WTC11 (cell line): Measurements from ENCODE around the gene GNB2. TPM values are rescaled to one million over a fixed set of nuclear protein-coding genes. Genes with fewer than 3 reads are reported as not detected.

Experiments used
- ATAC-seq: fragments of 200-7000 bp; cut with Tn5 transposase; 2 replicates; pipeline ENCODE4 v1.10.0; 2021; ENCODE audit warnings: mild to moderate bottlenecking, moderate library complexity
- CTCF ChIA-PET: fragments of 300-600 bp; sonication (Branson Sonifier 250); formaldehyde crosslinking; loops from one replicate; lab custom pipeline; 2021; ENCODE audit warnings: antibody characterized with exemption; lab: Charles Lee
- POLR2A ChIA-PET: fragments of 350-600 bp; sonication (Branson Sonifier 250); formaldehyde crosslinking; loops from one replicate; lab custom pipeline; 2021; ENCODE audit warnings: antibody characterized with exemption; lab: Charles Lee
- DNase-seq: peaks from one replicate; pipeline ENCODE4 v3.0.0; 2021; ENCODE audit warnings: low spot score
- H3K27ac Mint-ChIP-seq: 2 replicates; pipeline ENCODE4 v1.8.0; 2021; ENCODE audit warnings: mixed read lengths
- H3K27me3 Mint-ChIP-seq: 2 replicates; pipeline ENCODE4 v1.8.0; 2021; ENCODE audit warnings: low read depth, mild to moderate bottlenecking, moderate library complexity, mixed read lengths
- H3K36me3 Mint-ChIP-seq: 2 replicates; pipeline ENCODE4 v1.8.0; 2021; ENCODE audit warnings: mixed read lengths
- H3K4me1 Mint-ChIP-seq: 2 replicates; pipeline ENCODE4 v1.8.0; 2022; ENCODE audit warnings: mixed read lengths
- H3K4me3 Mint-ChIP-seq: 2 replicates; pipeline ENCODE4 v1.8.0; 2021; ENCODE audit warnings: mild to moderate bottlenecking, moderate library complexity, mixed read lengths
- H3K9me3 Mint-ChIP-seq: 2 replicates; pipeline ENCODE4 v1.8.0; 2021; ENCODE audit warnings: mixed read lengths
- ARID4B ChIP-seq: sonication (generic); formaldehyde crosslinking; IDR thresholded peaks from 2 replicates; pipeline ENCODE4 v1.8.0; 2023; ENCODE audit warnings: missing genetic modification reagents, mild to moderate bottlenecking, borderline replicate concordance
- ATF1 ChIP-seq: sonication (generic); formaldehyde crosslinking; IDR thresholded peaks from 2 replicates; pipeline ENCODE4 v1.8.1; 2023; ENCODE audit warnings: mild to moderate bottlenecking, moderate library complexity, missing genetic modification reagents
- E2F4 ChIP-seq: sonication (generic); formaldehyde crosslinking; IDR thresholded peaks from 2 replicates; pipeline ENCODE4 v1.8.1; 2022; ENCODE audit warnings: low read depth, mild to moderate bottlenecking, moderate library complexity, missing genetic modification reagents, borderline replicate concordance
- EMX1 ChIP-seq: fragments of 250-450 bp; sonication (Bioruptor Pico); IDR thresholded peaks from 2 replicates; pipeline ENCODE4 v1.8.0; 2021; ENCODE audit warnings: mild to moderate bottlenecking
- ERG ChIP-seq: fragments of 250-450 bp; sonication (Bioruptor Pico); IDR thresholded peaks from 2 replicates; pipeline ENCODE4 v1.8.0; 2021; ENCODE audit warnings: mild to moderate bottlenecking
- ESRRA ChIP-seq: sonication (generic); formaldehyde crosslinking; IDR thresholded peaks from 2 replicates; pipeline ENCODE4 v1.8.1; 2022; ENCODE audit warnings: mild to moderate bottlenecking, missing genetic modification reagents, borderline replicate concordance
- FOXJ3 ChIP-seq: sonication (generic); formaldehyde crosslinking; IDR thresholded peaks from 2 replicates; pipeline ENCODE4 v1.9.0; 2021; ENCODE audit warnings: missing genetic modification reagents, mild to moderate bottlenecking, borderline replicate concordance
- JUN ChIP-seq: sonication (generic); formaldehyde crosslinking; IDR thresholded peaks from 2 replicates; pipeline ENCODE4 v1.8.0; 2023; ENCODE audit warnings: mild to moderate bottlenecking, missing genetic modification reagents
- MAX ChIP-seq: sonication (generic); formaldehyde crosslinking; IDR thresholded peaks from 2 replicates; pipeline ENCODE4 v1.8.0; 2022; ENCODE audit warnings: mild to moderate bottlenecking, missing genetic modification reagents
- NR3C1 ChIP-seq: sonication (generic); formaldehyde crosslinking; conservative IDR thresholded peaks from 2 replicates; pipeline ENCODE4 v1.8.1; 2023; ENCODE audit warnings: low read depth, mild to moderate bottlenecking, missing genetic modification reagents
- PRDM15 ChIP-seq: sonication (generic); formaldehyde crosslinking; IDR thresholded peaks from 2 replicates; pipeline ENCODE4 v1.8.0; 2022; ENCODE audit warnings: missing genetic modification reagents
- RORB ChIP-seq: fragments of 250-450 bp; sonication (Bioruptor Pico); IDR thresholded peaks from 2 replicates; pipeline ENCODE4 v1.9.0; 2021; ENCODE audit warnings: mild to moderate bottlenecking
- SOX15 ChIP-seq: fragments of 250-450 bp; sonication (Bioruptor Pico); IDR thresholded peaks from 2 replicates; pipeline ENCODE4 v1.9.0; 2021; ENCODE audit warnings: mild to moderate bottlenecking
- SP1 ChIP-seq: sonication (generic); formaldehyde crosslinking; conservative IDR thresholded peaks from 2 replicates; pipeline ENCODE4 v1.8.1; 2022; ENCODE audit warnings: missing genetic modification reagents
- TEAD1 ChIP-seq: sonication (generic); formaldehyde crosslinking; IDR thresholded peaks from 2 replicates; pipeline ENCODE4 v1.8.0; 2022; ENCODE audit warnings: mild to moderate bottlenecking, missing genetic modification reagents
- total RNA-seq: library from RNA; stranded (reverse); gene quantifications from 3 replicates; pipeline ENCODE4 v1.2.3, GENCODE V29; 2021
- TF ChIP-seq, protein P1 (sequence below): fragments of 250-450 bp; sonication (Bioruptor Pico); IDR thresholded peaks from 2 replicates; pipeline ENCODE4 v1.9.0; 2021; ENCODE audit warnings: mild to moderate bottlenecking
- TF ChIP-seq, protein P2 (sequence below): fragments of 250-450 bp; sonication (Bioruptor Pico); IDR thresholded peaks from 2 replicates; pipeline ENCODE4 v2.1.2; 2022; ENCODE audit warnings: mild to moderate bottlenecking, moderate library complexity

Gene GNB2
- total RNA-seq, 1 experiment from 2014 or later, result 194 TPM

DNA sequence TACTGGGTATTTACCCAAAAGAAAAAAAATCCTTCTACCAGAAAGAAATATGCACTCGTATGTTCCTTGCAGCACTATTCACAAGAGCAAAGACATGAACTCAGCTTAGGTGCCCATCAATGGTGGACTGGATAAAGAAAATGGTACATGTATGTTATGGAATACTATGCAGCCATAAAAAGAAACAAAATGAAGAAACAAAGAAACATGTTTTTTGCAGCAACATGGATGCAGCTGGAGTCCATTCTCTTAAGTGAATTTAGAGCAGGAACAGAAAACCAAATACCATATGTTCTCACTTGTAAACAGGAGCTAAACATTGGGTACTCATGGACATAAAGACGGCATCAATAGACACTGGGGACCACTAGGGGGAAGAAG is 5.5 kb upstream of the GNB2 start:
- Mint-ChIP-seq H3K27ac (no peak overlapping the region), H3K4me1 (peaks cover 2% of the 10 kb centered on the region), H3K9me3 (peaks cover 3% of the 10 kb centered on the region; the same call in 1 of the 2 replicates), H3K27me3 (peaks cover 59% of the 10 kb centered on the region), H3K36me3 (no peaks in the 10 kb centered on the region), H3K4me3 (no peak overlapping the region)
- DNase-seq (no peak), ATAC-seq (no peak)
- POLR2A ChIA-PET, result no interaction called here
- CTCF ChIA-PET, result interaction anchor here (0.8 to 1.8 kb wide), 7 partner anchors 12 to 57 kb away, joined by 3 to 13 read pairs (median 3); partner anchors contain the start of genes ACTL6B and MOSPD3
- TF ChIP-seq MAX (no peak), SP1 (CRISPR knock-in tag) (no peak), PRDM15 (no peak), FOXJ3 (CRISPR knock-in tag) (no peak), ARID4B (CRISPR knock-in tag) (no peak), ATF1 (no peak), E2F4 (no peak), EMX1 (no peak), ESRRA (no peak), NR3C1 (CRISPR knock-in tag) (no peak), TEAD1 (CRISPR knock-in tag) (no peak), SOX15 (CRISPR knock-in tag) (no peak), JUN (CRISPR knock-in tag) (no peak), ERG (no peak), RORB (no peak)
- TF ChIP-seq, protein P1, sequence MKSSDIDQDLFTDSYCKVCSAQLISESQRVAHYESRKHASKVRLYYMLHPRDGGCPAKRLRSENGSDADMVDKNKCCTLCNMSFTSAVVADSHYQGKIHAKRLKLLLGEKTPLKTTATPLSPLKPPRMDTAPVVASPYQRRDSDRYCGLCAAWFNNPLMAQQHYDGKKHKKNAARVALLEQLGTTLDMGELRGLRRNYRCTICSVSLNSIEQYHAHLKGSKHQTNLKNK (CRISPR knock-in tag), result no peak
- TF ChIP-seq, protein P2, sequence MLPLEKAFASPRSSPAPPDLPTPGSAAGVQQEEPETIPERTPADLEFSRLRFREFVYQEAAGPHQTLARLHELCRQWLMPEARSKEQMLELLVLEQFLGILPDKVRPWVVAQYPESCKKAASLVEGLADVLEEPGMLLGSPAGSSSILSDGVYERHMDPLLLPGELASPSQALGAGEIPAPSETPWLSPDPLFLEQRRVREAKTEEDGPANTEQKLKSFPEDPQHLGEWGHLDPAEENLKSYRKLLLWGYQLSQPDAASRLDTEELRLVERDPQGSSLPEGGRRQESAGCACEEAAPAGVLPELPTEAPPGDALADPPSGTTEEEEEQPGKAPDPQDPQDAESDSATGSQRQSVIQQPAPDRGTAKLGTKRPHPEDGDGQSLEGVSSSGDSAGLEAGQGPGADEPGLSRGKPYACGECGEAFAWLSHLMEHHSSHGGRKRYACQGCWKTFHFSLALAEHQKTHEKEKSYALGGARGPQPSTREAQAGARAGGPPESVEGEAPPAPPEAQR (CRISPR knock-in tag), result no peak
